Activated CD4-positive, alpha-beta T cell treated with anti-CD3 and anti-CD28 coated beads, Interleukin-2, amount 50 U/mL, for 1 hour (primary cell): ENCODE measurements around the gene CEP78.

ENCODE experiments used
- DNase-seq: peaks from one replicate; pipeline ENCODE4 v3.0.0-alpha.2; 2020

Gene CEP78

GRCh38 chr9:78291240-78291925 is 55.5 kb downstream of the CEP78 start:
- no peak for DNase-seq

GRCh38 chr9:78292026-78292425 is 56.2 kb downstream of the CEP78 start:
- no peak for DNase-seq

DNA sequence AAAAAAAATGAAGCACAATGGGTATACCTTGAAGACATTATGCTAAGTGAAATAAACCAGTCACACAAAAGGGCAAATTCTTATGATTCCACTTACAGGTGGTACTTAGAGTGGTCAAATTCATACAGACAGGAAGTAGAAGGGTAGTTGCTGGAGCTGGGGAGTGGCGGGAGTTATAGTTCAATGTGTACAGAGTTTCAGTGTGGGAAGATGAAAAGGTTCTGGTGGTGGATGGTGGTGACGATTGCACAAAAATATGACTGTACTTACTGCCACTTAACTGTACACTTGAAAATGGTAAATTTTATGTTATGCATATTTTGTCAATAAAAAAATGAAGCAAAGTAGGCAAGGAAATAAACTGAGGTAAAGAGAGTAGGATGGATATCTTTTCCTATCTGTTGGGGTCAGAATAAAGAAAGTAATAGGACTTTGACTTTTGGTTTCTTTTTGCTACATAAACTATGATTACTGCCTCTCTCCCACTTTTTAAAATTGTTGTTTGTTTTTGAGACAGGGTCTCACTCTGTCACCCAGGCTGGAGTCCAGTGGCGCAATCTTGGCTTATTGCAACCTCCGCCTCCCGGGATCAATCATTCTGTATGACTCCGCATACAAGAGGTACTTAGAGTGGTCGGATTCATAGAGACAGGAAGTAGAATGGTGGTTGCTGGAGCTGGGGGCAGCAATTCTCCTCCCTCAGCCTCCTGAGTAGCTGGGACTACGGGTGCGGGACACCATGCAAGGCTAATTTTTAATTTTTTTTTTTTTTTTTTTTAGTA is 57.0 kb downstream of the CEP78 start:
- no peak for DNase-seq

- no peak for DNase-seq
These were observed 58.7 kb downstream of the CEP78 start for GRCh38 chr9:78294290-78295176.

DNA sequence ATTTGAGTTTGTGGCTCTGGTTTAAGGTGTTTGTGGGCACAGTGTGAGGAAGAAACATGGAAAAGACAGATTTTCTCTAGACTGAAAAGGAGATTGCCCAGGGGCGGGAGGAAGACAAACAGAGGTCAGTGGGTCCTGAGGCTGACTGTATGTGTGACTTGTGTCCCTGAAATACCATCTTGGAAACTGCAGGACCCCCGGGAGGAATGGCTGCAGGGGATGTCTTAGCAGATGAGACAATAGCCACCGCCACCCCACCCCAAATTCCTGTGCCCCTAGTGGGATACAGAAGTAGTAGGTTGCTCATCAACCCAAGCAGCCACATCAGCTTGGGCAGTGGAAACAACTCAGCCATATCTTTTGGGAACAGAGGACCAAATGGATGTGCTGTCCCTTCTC is 59.3 kb downstream of the CEP78 start:
- no peak for DNase-seq

DNA sequence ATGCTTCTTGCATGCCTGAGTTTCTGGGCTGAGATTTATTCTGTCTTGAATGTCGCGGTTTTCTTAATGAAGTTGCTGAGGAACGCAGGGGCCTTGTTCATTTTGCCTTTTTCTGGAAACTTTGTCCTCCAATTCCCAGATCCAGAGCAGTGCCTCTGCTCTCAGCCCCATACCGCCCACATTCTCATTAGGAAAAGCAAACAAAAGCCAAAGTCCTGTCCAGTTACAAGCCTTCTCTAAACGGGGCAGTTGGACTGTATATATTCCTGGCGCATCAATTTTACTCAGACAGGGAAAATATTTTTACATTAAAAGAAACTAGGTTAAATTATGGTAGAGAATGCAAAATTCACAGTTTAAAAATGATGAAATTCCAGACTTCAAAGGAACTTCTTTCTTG is 59.9 kb downstream of the CEP78 start:
- no peak for DNase-seq

DNA sequence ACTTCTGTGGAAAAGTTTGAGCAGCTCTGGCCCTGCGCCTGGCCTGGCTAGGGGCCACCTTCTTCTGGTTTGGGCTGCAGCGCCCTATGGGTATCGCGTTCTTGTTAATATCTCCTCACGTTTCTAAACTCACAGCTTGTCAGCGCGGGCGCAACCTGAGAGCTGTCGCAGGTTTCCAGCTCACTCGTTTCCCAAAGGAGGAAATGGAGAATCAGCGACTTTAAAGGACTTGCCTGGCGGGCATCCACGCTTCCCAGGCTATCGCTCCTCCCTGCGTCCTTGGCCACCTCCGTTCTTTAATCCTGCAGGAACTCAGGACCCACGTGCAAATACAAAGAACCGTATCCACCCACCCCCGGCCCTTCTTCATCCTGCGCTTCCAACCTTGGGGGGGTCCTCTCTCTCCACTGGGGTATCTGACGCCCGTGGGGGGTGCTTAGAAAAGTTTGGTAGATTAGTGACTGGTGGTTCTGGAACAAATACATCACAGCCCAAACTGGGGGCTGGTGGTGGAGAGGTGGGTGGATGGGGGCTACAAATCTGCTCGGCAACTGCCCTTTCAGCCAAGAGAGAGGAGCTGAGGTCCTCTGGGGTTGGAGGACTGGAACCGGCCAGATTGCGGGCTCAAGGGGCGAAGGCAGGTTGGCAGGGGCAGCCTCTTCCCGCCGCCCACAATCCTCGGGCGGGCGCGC is 60.5 kb downstream of the CEP78 start:
- no peak for DNase-seq

GRCh38 chr9:78296893-78297671 is 61.2 kb downstream of the CEP78 start, which contains the start of gene PSAT1:
TSS of gene PSAT1 (plus strand) at chr9:78297125. CDS start at chr9:78297211, 86 bp downstream.
- DNase-seq = peak; percentile 82

GRCh38 chr9:78297672-78297961 is 61.7 kb downstream of the CEP78 start:
- no peak for DNase-seq

GRCh38 chr9:78298046-78298765 is 62.3 kb downstream of the CEP78 start:
- DNase-seq = no peak

- no peak for DNase-seq
These were observed 64.3 kb downstream of the CEP78 start for GRCh38 chr9:78300209-78300608.

- no peak for DNase-seq
These were observed 65.6 kb downstream of the CEP78 start for GRCh38 chr9:78301466-78301865.

GRCh38 chr9:78303377-78304062 is 67.6 kb downstream of the CEP78 start:
- DNase-seq = no peak

DNA sequence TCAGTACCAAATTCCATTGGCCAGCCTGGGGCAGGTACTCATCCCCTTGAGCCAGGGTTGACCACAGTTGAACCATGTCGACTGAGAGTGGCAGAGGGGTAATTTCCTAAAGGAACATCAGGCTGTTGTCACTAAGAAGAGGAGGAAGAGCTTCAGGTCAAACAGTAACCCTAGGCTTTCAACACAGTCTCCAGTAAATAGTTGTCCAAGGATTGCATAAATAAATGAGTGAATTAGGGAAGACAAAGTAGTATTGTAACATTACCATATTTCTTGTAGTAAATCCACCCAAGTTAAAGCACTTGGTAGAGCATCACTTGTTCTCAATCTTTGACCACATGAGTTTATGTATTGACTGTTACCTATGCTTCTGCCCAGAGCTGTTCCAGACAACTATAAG is 68.5 kb downstream of the CEP78 start:
- DNase-seq = no peak

- DNase-seq = no peak
These were observed 70.6 kb downstream of the CEP78 start for GRCh38 chr9:78306222-78307076.

DNA sequence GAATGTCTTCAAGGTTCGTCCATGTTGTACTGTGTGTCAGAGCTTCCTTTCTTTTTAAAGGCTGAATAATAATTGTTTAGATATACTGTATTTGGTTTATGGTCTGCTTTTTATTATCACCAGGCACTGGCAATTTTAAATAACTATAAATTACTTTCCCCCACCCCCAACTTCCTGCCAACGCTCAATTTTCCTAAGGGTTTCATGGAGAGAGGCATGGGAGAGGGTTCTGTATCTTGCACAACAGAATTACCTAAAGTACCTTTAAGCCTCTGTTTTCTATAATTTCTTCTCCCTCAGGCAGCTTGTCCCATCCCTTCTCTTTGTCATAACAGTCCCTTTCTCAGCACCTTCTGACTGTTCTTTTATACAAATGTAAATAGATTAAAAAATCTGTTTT is 71.5 kb downstream of the CEP78 start:
- DNase-seq = no peak

DNA sequence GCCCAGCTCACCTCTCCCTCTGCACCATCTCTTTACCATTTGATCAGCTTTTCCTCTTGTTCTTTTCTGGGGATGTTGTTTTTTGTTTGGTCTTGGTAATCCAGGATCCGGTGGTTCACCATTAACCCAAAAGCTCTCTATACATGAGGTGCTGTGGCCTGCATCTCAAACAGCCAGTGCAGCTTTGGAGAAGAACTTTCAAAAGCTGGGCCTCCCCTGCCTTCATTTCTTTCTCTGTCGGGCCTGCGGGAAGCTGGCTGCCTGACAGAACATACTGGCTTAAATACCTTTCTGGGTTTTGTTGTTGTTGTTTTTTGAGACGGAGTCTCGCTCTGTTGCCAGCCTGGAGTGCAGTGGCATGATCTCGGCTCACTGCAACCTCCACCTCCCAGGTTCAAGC is 73.2 kb downstream of the CEP78 start:
- DNase-seq = no peak

DNA sequence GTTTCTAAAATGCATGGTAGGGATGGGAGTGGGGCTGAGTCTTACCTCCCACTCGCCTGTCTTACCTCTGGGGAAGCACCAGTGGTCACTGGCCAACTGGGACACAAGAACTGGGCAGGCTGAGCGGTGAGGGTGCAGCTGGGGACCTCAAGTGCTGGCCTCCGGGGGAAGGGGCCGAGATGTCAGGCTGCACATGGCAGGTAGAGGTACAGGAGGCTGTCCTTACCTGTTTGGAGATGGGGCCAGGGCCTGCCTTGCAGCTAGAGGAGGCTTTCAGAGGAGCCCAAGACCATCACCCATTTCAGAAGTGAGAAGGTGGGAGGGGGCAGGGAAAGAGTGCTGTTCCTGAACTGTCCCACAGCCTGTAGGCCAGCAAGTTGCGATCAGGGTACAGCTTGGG is 75.2 kb downstream of the CEP78 start:
- DNase-seq = no peak

DNA sequence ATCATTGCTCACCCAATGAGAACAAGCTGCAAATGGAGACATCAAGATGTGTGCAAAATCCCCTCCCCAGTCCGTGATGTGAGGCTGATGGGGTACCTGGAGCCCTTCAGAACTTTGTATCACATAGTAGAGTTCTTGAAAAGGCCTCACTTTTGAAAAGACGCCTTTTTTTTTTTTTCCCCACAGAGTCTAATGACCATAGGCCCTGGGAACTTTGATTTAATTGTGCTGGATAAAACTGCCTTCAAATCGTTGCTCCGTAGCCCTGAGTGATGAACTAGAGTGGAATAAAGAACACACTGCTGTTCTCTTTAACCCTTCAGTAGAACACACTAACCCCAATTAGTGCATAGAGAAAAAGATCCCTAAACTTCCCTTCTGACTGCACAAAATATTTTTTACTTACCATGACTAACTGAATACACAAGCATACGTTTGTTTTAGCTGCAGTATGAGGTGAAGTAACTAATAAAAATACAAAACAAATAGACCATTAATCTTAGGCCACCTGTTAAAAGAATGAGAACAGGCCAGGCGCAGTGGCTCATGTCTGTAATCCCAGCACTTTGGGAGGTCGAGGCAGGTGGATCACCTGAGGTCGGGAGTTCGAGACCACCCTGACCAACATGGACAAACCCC is 76.1 kb downstream of the CEP78 start:
- DNase-seq = no peak
